GM12878 (cell line): ENCODE data around the gene CABYR. TPM values are rescaled to one million over a fixed set of nuclear protein-coding genes. Genes with fewer than 3 reads are reported as not detected.

ENCODE experiments used
- ATAC-seq: fragments of 200-7000 bp; cut with Tn5 transposase; 3 replicates; pipeline ENCODE4 v1.9.1; 2020; ENCODE audit warnings: mild to moderate bottlenecking, moderate library complexity
- BruUV-seq: library from RNA; stranded (reverse); fragments of 400-500 nt; replicated peaks from 2 replicates; lab custom pipeline; 2021; lab: Mats Ljungman, UMichigan
- CTCF ChIA-PET: fragments of 300-600 bp; sonication (Branson Sonifier 250); formaldehyde crosslinking; extraction: SDS; loops from one replicate; lab custom pipeline; 2021; ENCODE audit warnings: inconsistent platforms; lab: Yijun Ruan, JAX
- POLR2A ChIA-PET: fragments of 350-600 bp; formaldehyde crosslinking; extraction: SDS; loops from one replicate; lab custom pipeline; 2021; ENCODE audit warnings: inconsistent platforms; lab: Charles Lee
- RAD21 ChIA-PET: fragments of 300-600 bp; sonication (Branson Sonifier 250); formaldehyde crosslinking; loops from one replicate; lab custom pipeline; 2023; ENCODE audit warnings: antibody characterized with exemption; ENCODE audit not compliant: unreplicated experiment; lab: Charles Lee
- SMC1A ChIA-PET: fragments of 300-600 bp; sonication (Branson Sonifier 250); formaldehyde crosslinking; loops from one replicate; lab custom pipeline; 2023; ENCODE audit not compliant: unreplicated experiment, uncharacterized antibody; lab: Charles Lee
- DNase-seq: peaks from one replicate; pipeline ENCODE4 v3.0.0-alpha.2; 2011; ENCODE audit warnings: low read depth, low spot score
- FAIRE-seq: peaks from 3 replicates; lab custom pipeline; 2011; peaks lifted over from hg19 to GRCh38; lab: Jason Lieb, UNC
- H2AFZ ChIP-seq: 2 replicates; pipeline ENCODE4 v1.6.0; 2011; ENCODE audit warnings: low read depth, low read length, control low read depth; ENCODE audit not compliant: control insufficient read depth
- H3K27ac ChIP-seq: 2 replicates; pipeline ENCODE4 v1.5.1; 2011; ENCODE audit warnings: control low read depth; ENCODE audit not compliant: control insufficient read depth, insufficient read depth
- H3K27me3 ChIP-seq, 2 experiments: replicated peaks in 1 of 2; 2 replicates each; pipeline versions ENCODE4 v1.6.0 to v1.6.1; 2011; ENCODE audit warnings: low read length in 1 of 2; ENCODE audit not compliant: control insufficient read depth in 2 of 2, insufficient read depth in 2 of 2
- H3K36me3 ChIP-seq, 2 experiments: 2 replicates each; pipeline ENCODE4 v1.5.1; 2011; ENCODE audit warnings: low read length in 1 of 2; ENCODE audit not compliant: control insufficient read depth in 2 of 2, insufficient read depth in 2 of 2
- H3K4me1 ChIP-seq: 2 replicates; pipeline ENCODE4 v1.6.1; 2011; ENCODE audit warnings: mild to moderate bottlenecking, low read length, moderate library complexity, mixed read lengths; ENCODE audit not compliant: control insufficient read depth, insufficient read depth
- H3K4me2 ChIP-seq: 2 replicates; pipeline ENCODE4 v1.6.0; 2011; ENCODE audit warnings: control low read depth; ENCODE audit not compliant: control insufficient read depth, insufficient read depth
- H3K4me3 ChIP-seq: fragments of 200-600 bp; sonication (generic); 2 replicates; pipeline ENCODE4 v1.5.1; 2016
- H3K79me2 ChIP-seq: 2 replicates; pipeline ENCODE4 v1.6.0; 2011; ENCODE audit warnings: low read length; ENCODE audit not compliant: control insufficient read depth, insufficient read depth
- H3K9ac ChIP-seq: 2 replicates; pipeline ENCODE4 v1.8.0; 2011; ENCODE audit warnings: low read length, control low read depth, mixed read lengths; ENCODE audit not compliant: control insufficient read depth, insufficient read depth
- H3K9me3 ChIP-seq: replicated peaks from 3 replicates; pipeline ENCODE4 v1.5.1; 2011; ENCODE audit warnings: mild to moderate bottlenecking, low read length; ENCODE audit not compliant: control insufficient read depth, insufficient read depth
- H4K20me1 ChIP-seq: 2 replicates; pipeline ENCODE4 v1.6.0; 2011; ENCODE audit not compliant: control insufficient read depth, insufficient read depth
- MXI1 ChIP-seq: fragments of 150-350 bp; IDR thresholded peaks from 2 replicates; pipeline ENCODE4 v1.6.1; 2011; ENCODE audit warnings: low read depth, mild to moderate bottlenecking, inconsistent platforms, low read length, improper control_type of control experiment
- SMAD1 ChIP-seq: fragments of 450-650 bp; IDR thresholded peaks from 2 replicates; pipeline ENCODE4 v1.6.1; 2018; ENCODE audit warnings: mild to moderate bottlenecking, low read depth; ENCODE audit not compliant: partially characterized antibody
- ZNF622 ChIP-seq: fragments of 450-650 bp; IDR thresholded peaks from 2 replicates; pipeline ENCODE4 v1.6.1; 2017; ENCODE audit warnings: mild to moderate bottlenecking, inconsistent platforms
- WGBS: methylation state at CpG from one replicate; pipeline ENCODE4 v1.1.6; 2016; ENCODE audit warnings: low lambda C conversion rate; ENCODE audit not compliant: insufficient replicate concordance, insufficient coverage; ENCODE audit errors: missing lambda C conversion rate; 5-methylcytosine and 5-hydroxymethylcytosine counted together
- in situ Hi-C: fragments of 300-500 bp; cut with MboI; formaldehyde crosslinking; loops from 9 replicates; pipeline ENCODE4 v1.14.3; 2018; ENCODE audit warnings: mixed read lengths
- intact Hi-C: fragments of 100-400 bp; cut with micrococcal nuclease; formaldehyde crosslinking; loops from one replicate; pipeline ENCODE4 v1.14.2; 2022; ENCODE audit not compliant: unreplicated experiment
- polyA plus RNA-seq, 11 experiments: library from polyadenylated mRNA; depleted of rRNA in 4 of 11; unstranded in 6 of 11; stranded (reverse) in 5 of 11; fragments of >200 nt; fragmentation: Nextera tagmentation in 4 of 11; fragmentation: Illumina TruSeq in 1 of 11; extraction: Ambion mirVana in 4 of 11; extraction: Trizol in 1 of 11; gene quantifications; 1 replicate in 1 of 11; 2 replicates in 10 of 11; pipeline versions ENCODE4 v1.2.1 to v1.2.3, GENCODE V29; 2011 to 2016; ENCODE audit warnings: inconsistent platforms in 2 of 11, missing spikeins in 2 of 11, low read depth in 1 of 11
- total RNA-seq, 4 experiments: library from RNA; depleted of rRNA in 3 of 4; stranded (reverse); fragments of >200 nt in 3 of 4; fragmentation: Illumina TruSeq in 1 of 4; extraction: Trizol in 1 of 4; gene quantifications; 2 replicates each; pipeline versions ENCODE4 v1.2.1 to v1.2.3, GENCODE V29; 2013 to 2021
- TF ChIP-seq, protein P1 (sequence below): fragments of 450-650 bp; IDR thresholded peaks from 2 replicates; pipeline ENCODE4 v1.6.1; 2017; ENCODE audit warnings: mild to moderate bottlenecking

Gene CABYR
- total and polyA plus RNA-seq, 10 of the 15 experiments (the other 5 are each of a cell fraction or from before 2014, with no cell fraction given) = 0.29 to 2.8 (median 1.7) TPM

- no peak for TF ChIP-seq SMAD1
These were observed 44.3 kb upstream of the CABYR start (continued) for GRCh38 chr18:24094561-24094960.

DNA sequence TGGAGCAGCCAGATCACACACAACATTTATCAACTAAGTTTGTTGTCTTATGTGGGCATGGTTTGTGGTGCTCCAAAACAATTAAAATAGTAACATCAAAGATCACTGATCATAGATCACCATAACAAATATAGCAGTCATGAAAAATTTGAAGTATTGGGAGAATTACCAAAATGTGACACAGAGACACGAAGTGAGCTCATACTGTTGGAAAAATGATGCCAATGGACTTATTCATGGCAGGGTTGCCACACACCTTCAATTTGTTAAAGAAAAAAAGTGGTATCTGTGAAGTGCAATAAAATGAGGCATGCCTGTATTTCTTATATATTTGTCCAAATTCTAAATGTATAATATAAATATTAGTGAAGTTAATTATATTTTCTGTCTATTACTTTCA lies 42.9 kb upstream of the CABYR start:
- 96% methylated on average over 1 of the region's 1 CpG for WGBS
- H2AFZ ChIP-seq = no peak overlapping the region
- ATAC-seq = no peak
- 0 out of 2 replicates have a peak, but pooled peaks cover 3% of the 10 kb centered on the region for H3K4me1 ChIP-seq
- BruUV-seq = no TSS peak
- H3K79me2 ChIP-seq = no peaks in the 10 kb centered on the region
- no peaks in the 10 kb centered on the region for H4K20me1 ChIP-seq
- RAD21 ChIA-PET = no interaction called here
- no peak overlapping the region for H3K27ac ChIP-seq
- H3K9me3 ChIP-seq = no peaks in the 10 kb centered on the region; the same call in 2 of the 3 replicates
- SMC1A ChIA-PET = no interaction called here
- CTCF ChIA-PET = interaction anchor here (1.0 to 1.2 kb wide), 2 partner anchors 16 to 19 kb away, joined by 3 read pairs; no protein-coding TSS in a partner anchor
- in situ Hi-C loops = no loop called here
- no peak overlapping the region for H3K4me2 ChIP-seq
- no peak for DNase-seq
- TF ChIP-seq MXI1 = no peak
- TF ChIP-seq, protein P1, sequence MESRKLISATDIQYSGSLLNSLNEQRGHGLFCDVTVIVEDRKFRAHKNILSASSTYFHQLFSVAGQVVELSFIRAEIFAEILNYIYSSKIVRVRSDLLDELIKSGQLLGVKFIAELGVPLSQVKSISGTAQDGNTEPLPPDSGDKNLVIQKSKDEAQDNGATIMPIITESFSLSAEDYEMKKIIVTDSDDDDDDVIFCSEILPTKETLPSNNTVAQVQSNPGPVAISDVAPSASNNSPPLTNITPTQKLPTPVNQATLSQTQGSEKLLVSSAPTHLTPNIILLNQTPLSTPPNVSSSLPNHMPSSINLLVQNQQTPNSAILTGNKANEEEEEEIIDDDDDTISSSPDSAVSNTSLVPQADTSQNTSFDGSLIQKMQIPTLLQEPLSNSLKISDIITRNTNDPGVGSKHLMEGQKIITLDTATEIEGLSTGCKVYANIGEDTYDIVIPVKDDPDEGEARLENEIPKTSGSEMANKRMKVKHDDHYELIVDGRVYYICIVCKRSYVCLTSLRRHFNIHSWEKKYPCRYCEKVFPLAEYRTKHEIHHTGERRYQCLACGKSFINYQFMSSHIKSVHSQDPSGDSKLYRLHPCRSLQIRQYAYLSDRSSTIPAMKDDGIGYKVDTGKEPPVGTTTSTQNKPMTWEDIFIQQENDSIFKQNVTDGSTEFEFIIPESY = no peak
- TF ChIP-seq ZNF622 = no peak
- intact Hi-C loops = no loop called here
- H3K27me3 ChIP-seq = no peaks in the 10 kb centered on the region
- FAIRE-seq = no peak
- H3K9ac ChIP-seq = no peak overlapping the region
- POLR2A ChIA-PET = interaction anchor here (0.5 kb wide), 1 partner anchor 569 kb away, joined by 4 read pairs; no protein-coding TSS in a partner anchor
- H3K4me3 ChIP-seq = no peak overlapping the region
- no peaks in the 10 kb centered on the region; a peak in 2 of 4 replicates for H3K36me3 ChIP-seq
